ENCODE measurements around the gene GPD1. TPM values are rescaled to one million over a fixed set of nuclear protein-coding genes. Genes with fewer than 3 reads are reported as not detected.
A peak's percentile ranks its signal among the peaks of the same experiment; 100 is the strongest.

The GPD1 gene
- total RNA-seq, 2 experiments from 2014 or later, result 0.16 to 0.20 TPM

DNA sequence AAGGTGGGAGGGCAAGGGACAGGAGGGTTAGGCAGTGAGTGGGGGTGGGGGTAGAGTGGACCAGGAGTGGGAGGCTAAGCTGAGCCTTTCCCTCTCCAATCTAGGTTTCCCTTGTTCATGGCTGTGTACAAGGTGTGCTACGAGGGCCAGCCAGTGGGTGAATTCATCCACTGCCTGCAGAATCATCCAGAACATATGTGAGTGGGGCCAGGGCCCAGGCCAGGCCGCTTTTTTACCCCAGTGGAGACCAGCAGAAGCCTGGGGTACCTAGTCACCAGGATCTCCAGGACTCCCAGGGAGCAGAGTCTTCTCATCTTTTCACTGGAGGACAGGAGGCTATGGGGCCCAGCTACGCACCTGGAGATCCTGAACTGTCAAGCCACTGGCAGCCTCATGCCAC, 5.5 kb downstream of the GPD1 start:
- DNase-seq (no peak), ATAC-seq (no peak)
- TF ChIP-seq, protein P1, sequence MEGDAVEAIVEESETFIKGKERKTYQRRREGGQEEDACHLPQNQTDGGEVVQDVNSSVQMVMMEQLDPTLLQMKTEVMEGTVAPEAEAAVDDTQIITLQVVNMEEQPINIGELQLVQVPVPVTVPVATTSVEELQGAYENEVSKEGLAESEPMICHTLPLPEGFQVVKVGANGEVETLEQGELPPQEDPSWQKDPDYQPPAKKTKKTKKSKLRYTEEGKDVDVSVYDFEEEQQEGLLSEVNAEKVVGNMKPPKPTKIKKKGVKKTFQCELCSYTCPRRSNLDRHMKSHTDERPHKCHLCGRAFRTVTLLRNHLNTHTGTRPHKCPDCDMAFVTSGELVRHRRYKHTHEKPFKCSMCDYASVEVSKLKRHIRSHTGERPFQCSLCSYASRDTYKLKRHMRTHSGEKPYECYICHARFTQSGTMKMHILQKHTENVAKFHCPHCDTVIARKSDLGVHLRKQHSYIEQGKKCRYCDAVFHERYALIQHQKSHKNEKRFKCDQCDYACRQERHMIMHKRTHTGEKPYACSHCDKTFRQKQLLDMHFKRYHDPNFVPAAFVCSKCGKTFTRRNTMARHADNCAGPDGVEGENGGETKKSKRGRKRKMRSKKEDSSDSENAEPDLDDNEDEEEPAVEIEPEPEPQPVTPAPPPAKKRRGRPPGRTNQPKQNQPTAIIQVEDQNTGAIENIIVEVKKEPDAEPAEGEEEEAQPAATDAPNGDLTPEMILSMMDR (IDR thresholded peaks at IDR 0.05), result no peak
- Mint-ChIP-seq H3K27ac (no peak overlapping the region), H3K27me3 (no peaks in the 10 kb centered on the region), H3K9me3 (no peaks in the 10 kb centered on the region), H3K36me3 (ENCODE audit: low read depth) (peaks cover 3% of the 10 kb centered on the region), H3K4me3 (no peak overlapping the region), H3K4me1 (ENCODE audit: low read depth) (peaks cover 18% of the 10 kb centered on the region)
- POLR2A ChIA-PET, result interaction anchor here (0.9 to 1.1 kb wide), 2 partner anchors 11 to 58 kb away, joined by 3 to 4 read pairs; partner anchors contain the start of gene CERS5
- CTCF ChIA-PET, result interaction anchor here (1.3 to 5.9 kb wide), 12 partner anchors 9 to 205 kb away, joined by 3 to 57 read pairs (median 30); partner anchors contain the start of genes CERS5, GPD1 and SMARCD1
- intact Hi-C loops (cut with micrococcal nuclease), result no loop called here

DNA sequence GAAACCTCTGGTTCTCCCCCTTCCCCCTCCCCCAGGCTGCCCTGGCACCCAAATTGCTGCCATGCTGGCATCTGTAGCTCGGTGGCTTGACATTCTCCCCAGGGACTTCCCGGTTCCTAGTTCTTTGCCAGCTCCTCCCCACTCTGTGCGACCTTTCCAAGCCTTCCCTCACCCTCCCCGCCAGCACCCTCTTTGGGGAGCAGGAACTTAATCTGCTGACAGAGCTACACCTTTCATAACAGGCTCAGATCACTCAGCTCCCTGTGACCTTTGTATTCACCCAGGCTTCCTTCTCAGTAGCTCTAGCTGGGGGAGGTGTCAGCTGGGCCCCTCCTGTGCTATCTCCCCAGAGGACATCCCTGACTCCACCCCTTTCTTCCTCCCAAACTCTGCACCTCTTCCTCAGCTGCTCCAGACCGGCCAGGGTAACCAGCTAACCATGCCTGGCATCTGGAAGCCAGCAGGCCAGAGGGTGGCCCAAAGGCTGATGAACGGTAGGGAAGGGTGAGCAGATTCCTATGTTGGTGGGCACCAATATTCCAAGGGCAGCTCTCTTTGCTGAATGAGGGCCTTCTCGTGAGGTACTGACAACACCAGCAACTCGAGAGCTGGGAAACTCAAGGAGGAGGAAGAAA, 6.4 kb downstream of the GPD1 start:
- Mint-ChIP-seq H3K9me3 (no peaks in the 10 kb centered on the region), H3K4me1 (ENCODE audit: low read depth) (peaks cover 21% of the 10 kb centered on the region), H3K27me3 (no peaks in the 10 kb centered on the region), H3K4me3 (peak overlapping the region; percentile 44), H3K36me3 (ENCODE audit: low read depth) (peaks cover 5% of the 10 kb centered on the region), H3K27ac (peak overlapping the region; percentile 75)
- ChIA-PET CTCF (interaction anchor here (0.7 to 5.9 kb wide), 35 partner anchors 10 to 330 kb away, joined by 3 to 57 read pairs (median 10); partner anchors contain the start of genes CERS5, GPD1 and SMARCD1), POLR2A (interaction anchor here (0.7 to 3.4 kb wide), 10 partner anchors 11 to 173 kb away, joined by 3 to 26 read pairs (median 4); partner anchors contain the start of genes CERS5, LIMA1 and SMARCD1)
- DNase-seq (peak; percentile 33), ATAC-seq (no peak)
- TF ChIP-seq, protein P1 (IDR thresholded peaks at IDR 0.05), result no peak
- intact Hi-C loops (cut with micrococcal nuclease), result loop anchor here (10.0 kb wide), 1 partner anchor 205 kb away; no protein-coding TSS in a partner anchor

DNA sequence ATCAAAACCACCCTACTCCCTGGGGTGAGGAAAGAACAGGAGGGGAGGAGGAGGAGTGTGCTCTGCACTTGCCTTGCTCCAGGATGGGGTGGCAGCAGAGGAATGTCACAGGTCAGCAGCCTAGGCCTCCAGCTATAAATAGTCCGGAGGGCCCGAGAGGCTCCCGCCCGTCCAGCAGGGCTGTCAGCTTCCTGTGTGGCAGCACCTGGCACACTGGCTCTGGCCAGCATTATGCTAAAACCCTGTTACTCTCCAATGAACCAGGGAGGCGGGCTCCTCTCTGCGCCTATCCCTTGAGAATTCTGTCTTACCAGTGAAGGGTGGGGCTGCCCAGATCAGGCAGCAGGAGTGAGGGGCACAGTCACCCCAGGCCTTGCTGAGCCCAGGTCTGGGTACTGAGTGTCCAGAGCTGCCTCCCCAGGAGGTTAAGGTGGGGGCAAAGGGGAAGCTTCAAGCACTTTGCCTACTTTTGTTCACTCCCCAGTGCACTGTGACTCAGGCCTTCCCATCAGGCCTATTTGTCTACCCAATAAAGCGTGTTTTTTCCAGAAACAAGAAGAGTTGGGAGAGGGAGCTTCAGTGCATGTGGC, 7.0 kb downstream of the GPD1 start:
- TF ChIP-seq, protein P1 (IDR thresholded peaks at IDR 0.05), result no peak
- intact Hi-C loops (cut with micrococcal nuclease), result loop anchor here (10.0 kb wide), 1 partner anchor 204 kb away; no protein-coding TSS in a partner anchor
- Mint-ChIP-seq H3K4me3 (peak overlapping the region; percentile 95), H3K9me3 (no peaks in the 10 kb centered on the region), H3K4me1 (ENCODE audit: low read depth) (peaks cover 26% of the 10 kb centered on the region), H3K27ac (peak overlapping the region; percentile 83), H3K27me3 (no peaks in the 10 kb centered on the region), H3K36me3 (ENCODE audit: low read depth) (peaks cover 7% of the 10 kb centered on the region)
- DNase-seq (no peak), ATAC-seq (no peak)
- POLR2A ChIA-PET, result interaction anchor here (0.6 to 3.4 kb wide), 10 partner anchors 13 to 872 kb away, joined by 3 to 26 read pairs (median 6); partner anchors contain the start of genes LIMA1 and SMARCD1
- CTCF ChIA-PET, result interaction anchor here (0.7 to 5.9 kb wide), 56 partner anchors 10 to 330 kb away, joined by 3 to 57 read pairs (median 7); partner anchors contain the start of genes CERS5, GPD1, LIMA1 and SMARCD1

DNA sequence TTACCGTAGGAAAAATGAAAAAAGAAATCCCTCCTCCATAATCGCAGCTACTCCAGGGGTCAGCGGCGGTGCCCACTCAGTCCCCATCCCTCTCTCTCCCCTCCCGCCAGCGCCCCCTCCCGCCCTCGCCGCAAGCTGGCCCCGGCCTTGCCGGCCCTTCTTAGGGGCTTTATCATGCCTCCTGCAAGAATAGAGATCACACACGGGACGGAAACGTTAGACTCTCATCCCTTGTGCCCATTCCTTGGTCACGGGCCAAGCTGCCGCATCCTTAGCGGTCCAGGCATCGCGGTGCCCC, 7.5 kb downstream of the GPD1 start:
- no peaks in the 10 kb centered on the region for H3K9me3 Mint-ChIP-seq
- no peak for ATAC-seq

More for the DNA sequence above, 7.5 kb downstream of the GPD1 start:
- TF ChIP-seq, protein P1 (IDR thresholded peaks at IDR 0.05), result no peak
- Mint-ChIP-seq H3K27ac (peak overlapping the region; percentile 83), H3K36me3 (ENCODE audit: low read depth) (peaks cover 8% of the 10 kb centered on the region), H3K27me3 (no peaks in the 10 kb centered on the region), H3K4me3 (peak overlapping the region; percentile 95), H3K4me1 (ENCODE audit: low read depth) (peaks cover 30% of the 10 kb centered on the region)
- intact Hi-C loops (cut with micrococcal nuclease), result loop anchor here (10.0 kb wide), 1 partner anchor 203 kb away; no protein-coding TSS in a partner anchor
- ChIA-PET POLR2A (interaction anchor here (0.6 to 3.4 kb wide), 13 partner anchors 13 to 872 kb away, joined by 3 to 26 read pairs (median 6); partner anchors contain the start of genes CERS5, LIMA1, RACGAP1 and SMARCD1), CTCF (interaction anchor here (0.7 to 5.9 kb wide), 60 partner anchors 11 to 291 kb away, joined by 3 to 57 read pairs (median 6); partner anchors contain the start of genes CERS5, GPD1, LIMA1 and SMARCD1)
- no peak for DNase-seq

Data from activated CD8-positive, alpha-beta T cell treated with anti-CD3 and anti-CD28 coated beads for 36 hours (primary cell).